Activated T-helper 1 cell treated with Interleukin-2 at 50 U/mL for 16 hours (primary cell): ENCODE results near the gene NABP2.
A peak's percentile ranks its signal among the peaks of the same experiment; 100 is the strongest.
"Not testable (repeated sequence)": the region's sequence is repeated elsewhere in the genome, so short reads cannot be mapped to it uniquely, and the experiment has no call there.

Source experiments
- DNase-seq: peaks from one replicate; pipeline ENCODE4 v3.0.0-alpha.2; 2020; ENCODE audit warnings: low read depth

The NABP2 gene

GRCh38 chr12:56224102-56224701, at the start of gene NABP2:
Gene NABP2 (plus strand): TSS chr12:56224342. CDS start chr12:56224857, 515 bp downstream.
- peak; percentile 92 for DNase-seq

GRCh38 chr12:56178347-56178746, 45.8 kb upstream of the NABP2 start:
- DNase-seq, result no peak

- no peak for DNase-seq
Measured at GRCh38 chr12:56186957-56187356, 37.2 kb upstream of the NABP2 start.

GRCh38 chr12:56188131-56188777, 35.9 kb upstream of the NABP2 start:
- DNase-seq, result no peak

GRCh38 chr12:56188778-56189098, 35.4 kb upstream of the NABP2 start:
- DNase-seq, result no peak

GRCh38 chr12:56189099-56189917, 34.8 kb upstream of the NABP2 start, which contains the start of gene SMARCC2:
Gene SMARCC2 (minus strand): TSS chr12:56189483. CDS start chr12:56189461, 22 bp downstream.
- DNase-seq, result peak; percentile 78

GRCh38 chr12:56189918-56190694, 34.0 kb upstream of the NABP2 start:
- DNase-seq, result peak; percentile 54

GRCh38 chr12:56190695-56191155, 33.4 kb upstream of the NABP2 start:
- no peak for DNase-seq

- DNase-seq, result no peak
Measured at GRCh38 chr12:56192582-56192981, 31.6 kb upstream of the NABP2 start.

- peak; percentile 38 for DNase-seq
Measured at GRCh38 chr12:56193025-56193578, 31.0 kb upstream of the NABP2 start.

GRCh38 chr12:56196818-56197550, 27.2 kb upstream of the NABP2 start:
- not testable (repeated sequence) for DNase-seq

- DNase-seq, result no peak
Measured at GRCh38 chr12:56197921-56198635, 26.1 kb upstream of the NABP2 start.

- DNase-seq, result no peak
Measured at GRCh38 chr12:56198836-56199235, 25.3 kb upstream of the NABP2 start.

GRCh38 chr12:56202366-56202765, 21.8 kb upstream of the NABP2 start:
- no peak for DNase-seq

- no peak for DNase-seq
Measured at GRCh38 chr12:56202838-56203237, 21.3 kb upstream of the NABP2 start.

- no peak for DNase-seq
Measured at GRCh38 chr12:56204275-56204674, 19.9 kb upstream of the NABP2 start.

- DNase-seq, result no peak
Measured at GRCh38 chr12:56205445-56205844, 18.7 kb upstream of the NABP2 start.

GRCh38 chr12:56206452-56207166, 17.5 kb upstream of the NABP2 start:
- peak; percentile 16 for DNase-seq

GRCh38 chr12:56208006-56208405, 16.1 kb upstream of the NABP2 start:
- DNase-seq, result no peak

- DNase-seq, result no peak
Measured at GRCh38 chr12:56212361-56212760, 11.8 kb upstream of the NABP2 start.
